Measurements from ENCODE around the gene DUOXA1.

GRCh38 chr15:45134046-45134445 is 4.4 kb upstream of the DUOXA1 start:
- TF ChIP-seq POLR2AphosphoS5 (IDR thresholded peaks at IDR 0.05; ENCODE audit: borderline replicate concordance, low read depth, low read length) (no peak), EZH2 (IDR thresholded peaks at IDR 0.05) (no peak), FOXP2 (optimal IDR thresholded peaks at IDR 0.05; ENCODE audit: control extremely low read depth, extremely low read length, insufficient read depth) (no peak)
